Glomerular visceral epithelial cell (primary cell): ENCODE measurements around the gene CDK5RAP3.
A peak's percentile ranks its signal among the peaks of the same experiment; 100 is the strongest.

ENCODE experiments used
- DNase-seq: peaks from one replicate; pipeline ENCODE4 v3.0.0-alpha.2; 2016; ENCODE audit errors: extremely low spot score

Gene CDK5RAP3

DNA sequence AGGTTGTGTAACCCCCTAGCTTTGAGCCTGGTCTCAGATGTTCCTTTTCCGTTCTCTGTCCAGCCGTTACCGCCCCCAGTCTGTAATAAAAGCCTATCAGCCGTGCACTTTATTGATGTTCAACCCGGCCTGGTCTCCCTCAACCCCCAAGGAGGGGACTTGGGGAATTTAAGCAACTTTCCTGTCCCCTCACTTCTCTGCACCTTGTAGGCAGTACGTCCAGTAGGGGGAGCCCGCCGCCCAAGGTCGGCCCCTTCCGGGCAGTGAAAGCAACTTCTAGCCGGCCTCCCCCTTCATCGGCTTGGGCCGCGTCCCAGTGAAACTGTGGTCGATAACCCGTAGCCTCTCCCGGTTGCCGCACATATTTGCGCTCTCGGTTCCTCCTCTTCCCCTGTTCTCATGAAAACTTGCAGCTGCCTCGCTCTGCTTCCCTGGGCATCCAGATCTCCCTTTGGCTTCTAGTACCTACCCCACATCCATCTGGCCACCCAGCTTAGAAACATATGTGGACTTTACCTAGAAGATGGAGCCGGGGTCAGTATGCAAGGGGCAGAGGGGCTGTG is 21.6 kb upstream of the CDK5RAP3 start:
- DNase-seq, result peak; percentile 85

- DNase-seq, result no peak
These were observed 21.0 kb upstream of the CDK5RAP3 start for GRCh38 chr17:47949946-47950345.

- no peak for DNase-seq
These were observed 20.5 kb upstream of the CDK5RAP3 start for GRCh38 chr17:47950448-47950847.

GRCh38 chr17:47952171-47953021 is 18.5 kb upstream of the CDK5RAP3 start:
- no peak for DNase-seq

DNA sequence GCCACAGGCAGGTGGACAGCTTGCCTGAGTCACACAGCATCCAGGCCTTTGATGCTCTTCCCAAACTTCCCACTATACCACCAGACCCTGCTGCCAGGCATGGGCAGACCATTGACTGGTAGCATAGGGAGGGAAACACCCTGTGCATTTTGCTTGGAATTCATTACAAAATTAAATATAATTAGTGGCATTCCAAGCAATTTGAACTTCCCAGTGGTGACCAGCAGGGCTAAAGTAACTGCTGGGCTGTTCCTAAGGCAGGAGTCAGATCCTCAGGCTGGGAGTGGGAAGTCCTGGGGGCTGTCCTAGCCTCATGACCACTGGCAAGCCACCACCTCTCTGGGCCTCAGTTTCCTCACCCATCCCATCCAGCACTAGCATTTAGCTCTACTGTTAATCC is 17.0 kb upstream of the CDK5RAP3 start:
- DNase-seq, result no peak

- DNase-seq, result no peak
These were observed 15.1 kb upstream of the CDK5RAP3 start for GRCh38 chr17:47955497-47956461.

GRCh38 chr17:47956791-47957590 is 13.9 kb upstream of the CDK5RAP3 start:
- peak; percentile 42 for DNase-seq

GRCh38 chr17:47957591-47958490 is 13.1 kb upstream of the CDK5RAP3 start, which contains the start of gene PRR15L:
PRR15L (minus strand) TSS chr17:47957883; CDS start chr17:47953234, 4,649 bp downstream.
- no peak for DNase-seq

DNA sequence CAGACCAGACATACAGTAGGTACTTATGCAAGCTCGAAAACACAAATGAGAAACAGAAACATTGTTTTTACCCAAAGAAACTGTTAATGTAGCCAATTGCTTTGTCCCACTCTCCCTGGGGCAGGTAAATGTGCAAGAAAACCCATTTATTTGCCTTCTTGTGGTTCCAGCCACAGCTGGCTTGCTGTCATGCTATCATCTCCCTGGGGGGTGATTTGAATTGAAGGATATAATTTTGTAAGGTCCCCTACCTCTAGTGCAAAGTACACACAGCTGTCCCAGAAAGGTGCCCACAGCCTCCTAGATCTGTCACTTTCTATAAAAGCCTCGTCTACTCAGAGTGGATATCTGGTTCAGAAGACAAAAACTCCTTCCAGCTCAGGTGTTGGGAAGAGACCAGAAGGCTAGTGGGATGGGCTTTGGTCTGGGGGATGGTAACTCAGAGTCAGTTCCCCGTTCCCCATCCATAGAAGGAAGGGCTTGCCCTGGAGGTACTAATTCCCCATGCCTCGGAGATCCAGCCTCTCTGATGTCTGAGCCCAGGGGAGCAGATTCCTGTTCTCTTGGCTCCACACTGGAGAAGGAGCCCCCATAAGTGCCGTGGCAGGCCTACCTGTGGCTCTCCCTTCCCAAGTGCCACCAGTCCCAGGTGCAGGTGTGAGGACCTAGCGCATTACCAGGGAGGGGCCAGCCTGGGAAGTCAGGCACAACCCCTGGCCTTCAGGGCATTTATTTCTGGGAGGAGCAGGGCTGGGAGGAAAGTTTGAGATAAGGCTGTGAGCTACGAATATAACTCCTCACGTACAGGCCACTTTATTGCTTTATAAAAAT is 10.9 kb upstream of the CDK5RAP3 start:
- DNase-seq, result no peak

DNA sequence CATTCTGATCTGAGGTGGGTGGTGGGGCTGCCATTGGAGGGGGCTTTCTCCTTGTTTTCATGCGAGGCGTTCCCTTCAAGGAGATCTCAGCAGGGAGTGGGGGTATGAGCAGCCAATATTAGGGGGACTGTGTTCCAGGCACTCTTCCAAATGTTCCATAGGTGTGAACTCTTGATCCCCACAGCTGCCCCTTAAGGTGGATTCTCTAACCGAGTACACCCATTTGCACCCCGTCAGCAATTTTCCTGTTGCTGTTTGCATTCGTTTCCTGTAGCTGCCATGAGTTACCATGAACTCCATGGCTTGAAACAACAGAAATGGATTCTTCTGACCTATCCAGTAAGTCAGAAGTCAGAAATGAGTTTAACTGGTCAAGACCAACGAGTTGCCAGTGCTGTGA is 9.5 kb upstream of the CDK5RAP3 start:
- no peak for DNase-seq

GRCh38 chr17:47962901-47963300 is 8.0 kb upstream of the CDK5RAP3 start:
- no peak for DNase-seq

GRCh38 chr17:47964856-47965255 is 6.1 kb upstream of the CDK5RAP3 start:
- no peak for DNase-seq

DNA sequence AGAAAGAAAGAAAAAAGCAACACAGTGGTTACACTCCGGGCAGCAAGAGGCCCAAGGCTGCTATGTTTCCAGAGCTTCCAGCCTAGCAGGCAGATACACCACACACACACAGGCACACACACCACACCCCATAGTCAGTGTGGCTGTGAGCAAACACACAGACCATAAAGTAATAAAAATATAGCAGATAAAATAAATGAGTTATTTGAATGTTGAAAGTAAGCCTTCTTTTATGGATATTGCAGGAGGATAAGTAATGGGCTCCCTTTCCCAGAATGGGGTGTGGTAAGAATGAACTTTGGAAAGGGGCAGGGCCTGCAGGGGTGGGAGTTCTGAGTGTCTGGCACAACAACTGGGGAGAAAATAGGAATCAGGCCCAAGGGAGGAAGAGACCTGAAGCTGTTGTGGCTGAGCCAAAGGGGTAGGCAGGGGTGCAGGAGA is 4.8 kb upstream of the CDK5RAP3 start:
- DNase-seq, result no peak

DNA sequence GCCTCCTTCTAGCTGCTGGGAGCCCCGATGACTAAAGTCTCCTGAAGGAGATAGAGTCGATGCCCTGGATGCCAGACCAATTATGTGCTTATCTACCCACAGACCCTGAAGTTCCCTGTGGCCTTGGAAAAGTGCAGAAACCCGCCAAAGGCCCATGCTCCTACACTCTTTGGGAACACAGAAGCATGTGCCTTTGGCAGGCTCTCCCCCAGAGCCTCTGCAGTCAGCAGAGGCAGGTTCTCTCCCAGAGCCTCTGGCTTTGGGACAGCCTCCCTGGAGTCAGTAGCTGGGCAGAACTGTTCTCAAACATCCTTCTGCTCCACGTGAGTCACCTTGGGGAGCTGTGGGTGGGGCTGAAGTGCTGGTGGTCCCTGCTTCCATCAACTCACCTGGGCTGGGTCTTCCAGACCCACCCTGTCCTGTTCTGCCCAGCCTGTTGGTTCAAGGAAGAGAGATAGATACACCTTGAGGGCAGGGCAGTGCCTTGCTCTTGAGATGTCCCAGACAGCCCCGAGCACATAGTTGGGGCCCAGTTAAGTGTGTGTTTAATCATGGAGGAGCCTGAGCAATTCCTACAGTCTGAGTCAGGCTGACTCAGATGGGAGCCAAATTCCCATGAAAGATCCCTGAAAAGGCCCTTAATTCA is 3.2 kb upstream of the CDK5RAP3 start:
- peak; percentile 68 for DNase-seq

DNA sequence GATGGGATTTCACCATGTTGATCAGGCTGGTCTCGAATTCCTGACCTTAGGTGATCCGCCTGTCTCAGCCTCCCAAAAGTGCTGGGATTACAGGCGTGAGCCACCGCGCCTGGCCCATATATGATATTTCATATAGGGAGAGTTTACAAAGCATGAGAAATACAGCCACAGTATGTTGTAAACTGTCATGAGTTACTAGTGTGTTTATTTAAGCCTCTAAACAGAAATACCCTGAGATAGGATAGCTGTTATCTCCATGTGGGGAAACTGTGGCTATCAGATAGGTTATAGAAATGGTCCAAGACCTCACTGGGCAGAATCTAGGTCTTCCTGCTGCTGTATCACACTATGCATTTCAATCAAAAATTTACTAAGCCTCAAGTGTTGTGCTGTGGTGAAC is 2.1 kb upstream of the CDK5RAP3 start:
- DNase-seq, result no peak

- no peak for DNase-seq
These were observed 786 bp upstream of the CDK5RAP3 start for GRCh38 chr17:47969930-47970724.

DNA sequence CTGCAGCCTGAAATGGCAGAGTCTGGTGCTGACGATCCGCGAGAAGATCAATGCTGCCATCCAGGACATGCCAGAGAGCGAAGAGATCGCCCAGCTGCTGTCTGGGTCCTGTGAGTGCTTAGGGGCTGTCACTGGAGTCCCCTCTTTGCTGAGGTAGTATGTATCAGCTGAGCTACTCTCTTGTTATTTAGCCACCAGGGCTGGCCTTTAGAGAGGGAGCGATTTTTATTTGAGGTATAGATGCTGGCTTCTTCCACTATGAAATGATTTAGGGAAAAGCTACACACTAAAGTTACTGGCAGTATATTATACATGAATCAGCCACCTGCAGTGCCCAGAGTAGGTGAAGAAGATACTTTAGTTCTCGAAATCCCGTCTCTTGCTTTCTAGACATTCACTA is 2.6 kb downstream of the CDK5RAP3 start:
- no peak for DNase-seq
